ENCODE data around the gene PLPPR2. TPM values are rescaled to one million over a fixed set of nuclear protein-coding genes. Genes with fewer than 3 reads are reported as not detected.
"Not testable (repeated sequence)": the region's sequence is repeated elsewhere in the genome, so short reads cannot be mapped to it uniquely, and the experiment has no call there.

The PLPPR2 gene
- total RNA-seq, 1 donor from 2014 or later = 6.9 TPM

DNA sequence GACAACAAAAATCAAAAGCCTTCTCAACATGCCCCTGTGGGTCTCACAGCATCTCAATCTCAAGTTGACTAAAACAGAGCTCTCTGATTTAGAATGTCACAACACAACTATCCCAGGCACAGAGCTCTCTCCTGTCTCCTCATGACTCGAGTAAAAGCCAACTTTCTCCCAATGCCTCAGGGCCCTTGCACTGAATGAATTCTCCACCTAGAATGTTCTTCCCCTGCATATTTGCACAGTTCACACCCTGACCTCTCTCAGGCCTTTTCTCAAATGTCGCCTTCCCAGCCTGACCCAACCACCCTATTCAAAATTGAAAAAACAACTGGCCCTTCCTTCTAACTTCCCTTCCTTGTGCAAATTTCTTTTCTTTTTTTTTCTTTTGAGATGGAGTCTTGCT lies 15.5 kb downstream of the PLPPR2 start:
- no peak for DNase-seq (ENCODE audit: low read depth in 2 of 2)

DNA sequence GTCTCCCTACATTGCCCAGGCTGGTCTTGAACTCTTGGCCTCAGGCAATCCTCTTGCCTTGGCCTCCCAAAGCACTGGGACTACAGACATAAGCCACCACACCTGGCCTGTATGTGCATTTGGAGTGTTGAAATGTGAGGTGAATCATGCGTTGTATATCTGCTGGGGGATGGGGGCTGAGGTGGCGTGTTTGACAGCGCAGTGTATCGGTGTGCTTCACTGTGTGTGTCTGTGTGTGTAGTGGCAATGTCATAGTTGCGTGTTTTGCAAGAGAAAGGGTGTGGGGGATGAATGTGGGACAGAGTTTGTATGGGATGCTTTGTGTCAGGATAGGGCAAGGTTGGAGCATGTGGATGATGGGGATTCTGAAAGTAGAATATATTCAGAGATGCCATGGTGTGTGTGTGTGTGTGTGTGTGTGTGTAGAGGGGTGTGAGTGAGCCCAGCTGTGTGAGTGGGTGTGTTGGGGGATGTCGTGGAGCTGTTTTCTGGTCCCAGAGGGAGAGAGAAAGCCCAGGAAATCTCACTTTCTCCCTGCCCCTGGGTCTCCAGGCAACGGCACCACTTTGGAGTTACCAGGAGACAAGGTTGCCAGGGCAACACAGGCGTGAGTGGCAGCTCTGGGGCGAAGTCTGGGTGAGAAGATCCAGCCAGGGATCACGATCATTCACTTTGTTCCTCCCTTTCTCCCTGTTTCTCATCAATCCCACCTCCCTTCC lies 18.1 kb downstream of the PLPPR2 start:
- no peak for DNase-seq (ENCODE audit: low read depth in 2 of 2)

DNA sequence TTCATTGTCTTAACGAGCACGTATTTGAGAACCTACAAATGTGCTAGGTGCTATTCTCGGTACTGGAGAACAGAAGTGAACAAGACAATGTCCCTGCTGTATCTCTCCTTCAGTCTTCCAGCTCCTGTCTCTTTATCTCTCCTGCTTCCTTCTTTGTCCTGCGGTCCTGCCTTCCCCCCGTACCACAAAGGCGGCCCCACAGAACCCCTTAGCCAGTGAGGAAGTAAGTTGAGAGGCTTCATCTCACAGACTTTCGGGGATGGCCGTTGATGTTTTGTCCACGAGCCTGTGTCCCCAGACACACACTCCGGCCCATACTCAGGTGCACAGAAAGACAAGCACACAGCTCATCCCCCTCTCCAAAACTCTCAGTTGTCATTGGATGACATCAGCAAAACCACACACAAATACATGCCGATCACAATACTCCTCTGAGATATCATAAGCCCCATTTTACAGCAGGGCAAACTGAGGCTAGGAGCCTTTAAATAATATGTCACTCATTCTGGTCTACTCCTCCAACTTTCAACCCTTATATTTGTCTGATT lies 18.7 kb downstream of the PLPPR2 start:
- DNase-seq (ENCODE audit: low read depth in 2 of 2) = no peak

DNA sequence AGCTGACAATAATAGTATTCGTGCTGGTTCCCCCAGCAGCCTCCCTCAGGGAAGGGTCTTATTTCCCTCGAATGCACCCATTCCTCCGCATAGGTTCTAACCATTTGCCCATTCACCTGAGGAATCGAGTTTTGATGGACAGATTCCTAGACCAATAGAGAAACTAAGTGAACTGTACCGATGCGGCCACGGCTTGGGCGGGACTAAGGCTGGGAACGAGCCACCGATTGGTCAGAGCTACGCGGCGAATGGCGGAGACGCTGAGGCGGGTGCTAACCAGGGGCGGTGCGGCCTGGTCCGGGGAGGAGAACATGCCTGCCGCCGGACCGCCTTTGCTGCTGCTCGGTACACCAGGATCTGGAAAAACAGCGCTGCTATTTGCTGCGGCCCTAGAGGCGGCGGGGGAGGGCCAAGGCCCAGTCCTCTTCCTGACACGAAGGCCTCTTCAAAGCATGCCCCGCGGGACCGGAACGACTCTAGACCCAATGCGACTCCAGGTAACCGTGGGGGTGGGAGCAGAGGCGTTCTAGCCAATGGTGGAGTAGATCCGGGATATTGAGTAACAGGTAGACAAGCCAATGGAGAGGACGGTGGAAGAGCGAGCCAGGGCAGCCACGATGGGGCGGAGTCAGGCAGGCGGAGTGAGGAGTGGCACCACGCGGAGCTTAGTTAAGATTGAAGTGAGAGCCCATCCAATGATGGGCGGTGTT lies 19.4 kb downstream of the PLPPR2 start, which contains the start of gene SWSAP1:
Gene SWSAP1, plus strand, starts transcription at position 234 of the 710 bp plus-strand sequence. Its CDS starts 15 bp downstream, at position 249.
- DNase-seq (ENCODE audit: low read depth in 2 of 2) = peak; percentile 100

DNA sequence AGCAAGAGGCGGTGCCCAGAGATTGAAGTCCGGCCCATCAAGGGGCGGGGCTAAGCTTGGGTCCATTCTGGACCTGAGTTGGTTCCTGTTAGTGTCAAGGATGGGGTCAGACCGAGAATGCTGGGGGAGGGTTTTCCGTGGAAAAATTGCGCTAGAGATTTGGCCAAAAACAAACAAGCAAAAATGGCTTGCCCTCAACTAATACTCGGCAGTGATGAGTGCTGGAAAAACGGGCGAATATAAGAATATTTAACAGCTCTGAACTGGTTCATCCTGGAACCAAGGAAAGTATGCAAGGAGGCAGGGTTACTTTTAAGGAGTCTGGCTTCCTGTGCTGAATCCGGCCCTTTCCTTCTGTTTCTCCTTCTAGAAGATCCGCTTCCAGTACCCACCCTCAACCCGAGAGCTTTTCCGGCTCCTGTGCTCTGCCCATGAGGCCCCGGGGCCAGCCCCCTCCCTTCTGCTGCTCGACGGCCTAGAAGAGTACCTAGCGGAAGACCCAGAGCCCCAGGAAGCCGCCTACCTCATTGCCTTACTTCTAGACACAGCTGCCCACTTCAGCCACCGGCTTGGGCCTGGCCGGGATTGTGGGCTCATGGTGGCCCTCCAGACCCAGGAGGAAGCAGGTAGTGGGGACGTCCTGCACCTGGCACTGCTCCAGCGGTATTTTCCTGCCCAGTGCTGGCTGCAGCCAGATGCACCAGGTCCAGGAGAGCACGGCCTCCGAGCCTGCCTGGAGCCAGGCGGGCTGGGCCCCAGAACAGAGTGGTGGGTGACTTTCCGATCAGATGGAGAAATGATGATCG lies 20.1 kb downstream of the PLPPR2 start:
- peak; percentile 41 to 78 for DNase-seq (ENCODE audit: low read depth in 2 of 2)

DNA sequence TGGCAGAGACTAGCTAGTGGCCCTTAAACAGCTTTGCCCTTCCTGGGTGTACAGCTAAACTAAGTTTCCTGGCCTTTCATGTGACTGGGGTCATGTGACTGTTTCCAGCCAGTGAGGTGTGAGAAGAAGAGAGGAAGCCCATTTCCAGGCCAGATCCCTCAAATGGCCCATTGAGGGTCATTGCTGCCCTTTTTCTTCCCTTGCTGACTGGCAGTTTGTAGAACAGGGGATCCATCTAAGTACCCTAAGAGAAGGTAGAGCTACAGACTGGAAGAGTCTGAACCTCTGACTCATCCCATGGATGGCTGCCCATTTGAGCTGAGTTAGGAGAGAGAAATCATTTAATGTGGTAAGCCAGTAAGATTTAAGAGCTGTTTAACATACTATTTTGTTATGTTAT lies 22.0 kb downstream of the PLPPR2 start:
- peak; percentile 46 to 65 for DNase-seq (ENCODE audit: low read depth in 2 of 2)

DNA sequence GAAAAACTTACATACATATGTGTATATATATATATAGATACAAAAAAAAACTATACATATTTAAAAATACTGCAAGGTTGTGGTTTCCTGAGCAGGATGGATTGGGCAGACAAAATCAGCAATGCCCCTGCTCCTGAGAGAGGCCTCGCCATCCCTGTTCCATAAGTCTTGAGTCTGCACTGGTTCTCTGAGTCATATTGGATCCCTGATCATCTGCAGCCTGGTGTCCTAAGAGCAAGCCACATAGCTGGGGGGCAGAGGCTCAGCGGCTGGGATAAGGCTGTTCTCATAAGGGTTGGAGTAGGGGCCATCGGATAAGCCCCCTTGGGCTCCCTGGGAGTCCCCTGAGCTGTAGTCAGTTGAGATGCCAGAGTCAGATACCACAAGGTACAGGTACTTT lies 22.5 kb downstream of the PLPPR2 start:
- DNase-seq (ENCODE audit: low read depth in 2 of 2) = no peak

DNA sequence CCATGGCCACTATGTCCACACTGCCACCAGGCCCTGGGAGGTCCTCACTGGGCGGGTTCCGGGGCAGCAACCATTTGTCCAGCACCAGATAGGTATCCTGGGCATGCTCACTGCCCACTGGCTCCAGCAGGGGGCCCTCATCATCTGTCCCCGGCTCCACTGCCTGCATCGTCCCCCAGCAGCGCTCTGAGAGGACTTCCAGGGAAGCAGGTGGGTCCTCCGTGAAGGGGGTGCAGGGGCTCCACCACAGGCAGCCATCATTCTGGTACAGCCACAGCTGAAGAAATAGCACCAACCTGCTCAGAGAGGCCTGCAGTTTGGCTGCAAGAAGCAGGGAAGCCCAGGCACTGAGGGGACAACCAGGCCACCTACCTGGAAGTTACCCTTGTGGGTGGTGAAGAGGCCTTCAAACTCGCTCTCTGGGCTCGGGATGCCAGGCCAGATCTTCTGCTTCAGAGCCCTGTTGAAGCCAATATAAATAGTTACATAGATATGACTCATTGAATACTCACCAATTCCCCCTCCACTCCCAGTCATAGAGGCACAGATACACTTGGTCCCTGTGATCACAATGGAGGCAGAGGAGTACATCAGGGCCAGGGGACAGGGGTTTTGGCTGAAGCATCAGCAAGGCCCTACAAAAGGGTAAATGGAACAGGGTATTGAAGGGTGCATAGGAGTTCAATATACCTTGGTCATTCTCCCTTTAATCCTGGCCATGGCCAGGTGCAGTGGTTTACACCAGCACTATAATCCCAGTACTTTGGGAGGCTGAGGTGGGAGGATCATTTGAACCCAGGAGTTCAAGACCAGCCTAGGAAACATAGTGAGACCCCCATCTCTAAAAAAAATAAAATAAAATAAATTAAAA lies 23.3 kb downstream of the PLPPR2 start:
- peak; percentile 71 to 79 for DNase-seq (ENCODE audit: low read depth in 2 of 2)

DNA sequence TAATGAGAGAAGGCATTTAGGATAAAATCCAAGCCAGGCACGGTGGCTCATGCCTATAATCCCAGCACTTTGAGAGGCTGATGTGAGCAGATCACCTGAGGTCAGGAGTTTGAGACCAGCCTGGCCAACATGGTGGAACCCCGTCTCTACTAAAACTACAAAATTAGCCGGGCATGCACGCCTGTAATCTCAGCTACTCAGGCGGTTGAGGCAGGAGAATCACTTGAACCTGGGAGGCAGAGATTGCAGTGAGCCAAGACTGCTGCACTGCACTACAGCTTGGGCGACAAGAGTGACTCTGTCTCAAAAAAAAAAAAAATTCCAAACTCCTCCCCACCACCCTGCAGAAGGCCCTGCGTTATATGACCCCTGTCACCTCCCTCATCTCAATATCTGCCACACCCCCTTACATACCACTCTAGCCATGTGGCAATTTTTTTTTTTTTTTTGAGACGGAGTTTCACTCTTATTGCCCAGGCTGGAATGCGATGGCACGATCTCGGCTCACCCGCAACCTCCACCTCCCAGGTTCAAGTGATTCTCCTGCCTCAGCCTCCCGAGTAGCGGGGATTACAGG lies 24.1 kb downstream of the PLPPR2 start:
- DNase-seq (ENCODE audit: low read depth in 2 of 2) = not testable (repeated sequence)

DNA sequence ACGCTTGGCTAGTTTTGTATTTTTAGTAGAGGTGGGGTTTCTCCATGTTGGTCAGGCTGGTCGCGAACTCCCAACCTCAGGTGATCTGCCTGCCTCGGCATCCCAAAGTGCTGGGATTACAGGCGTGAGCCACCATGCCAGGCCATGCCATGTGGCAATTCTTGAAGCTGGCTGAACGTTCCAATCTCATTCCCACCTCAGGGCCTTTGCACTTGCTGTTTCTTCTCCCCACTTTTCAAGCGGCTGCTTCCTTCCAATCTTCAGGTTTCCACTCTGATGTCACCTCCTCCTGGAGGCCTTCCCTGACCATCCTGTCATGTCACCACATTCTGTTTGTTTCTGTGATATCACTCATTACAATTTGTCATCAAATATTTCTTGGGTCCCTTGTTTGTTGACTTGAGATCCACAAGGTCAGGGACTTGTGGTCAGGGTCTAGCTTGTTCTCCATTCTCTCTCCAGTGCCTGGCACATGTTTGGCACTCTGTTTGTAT lies 24.7 kb downstream of the PLPPR2 start:
- DNase-seq (ENCODE audit: low read depth in 2 of 2) = no peak

DNA sequence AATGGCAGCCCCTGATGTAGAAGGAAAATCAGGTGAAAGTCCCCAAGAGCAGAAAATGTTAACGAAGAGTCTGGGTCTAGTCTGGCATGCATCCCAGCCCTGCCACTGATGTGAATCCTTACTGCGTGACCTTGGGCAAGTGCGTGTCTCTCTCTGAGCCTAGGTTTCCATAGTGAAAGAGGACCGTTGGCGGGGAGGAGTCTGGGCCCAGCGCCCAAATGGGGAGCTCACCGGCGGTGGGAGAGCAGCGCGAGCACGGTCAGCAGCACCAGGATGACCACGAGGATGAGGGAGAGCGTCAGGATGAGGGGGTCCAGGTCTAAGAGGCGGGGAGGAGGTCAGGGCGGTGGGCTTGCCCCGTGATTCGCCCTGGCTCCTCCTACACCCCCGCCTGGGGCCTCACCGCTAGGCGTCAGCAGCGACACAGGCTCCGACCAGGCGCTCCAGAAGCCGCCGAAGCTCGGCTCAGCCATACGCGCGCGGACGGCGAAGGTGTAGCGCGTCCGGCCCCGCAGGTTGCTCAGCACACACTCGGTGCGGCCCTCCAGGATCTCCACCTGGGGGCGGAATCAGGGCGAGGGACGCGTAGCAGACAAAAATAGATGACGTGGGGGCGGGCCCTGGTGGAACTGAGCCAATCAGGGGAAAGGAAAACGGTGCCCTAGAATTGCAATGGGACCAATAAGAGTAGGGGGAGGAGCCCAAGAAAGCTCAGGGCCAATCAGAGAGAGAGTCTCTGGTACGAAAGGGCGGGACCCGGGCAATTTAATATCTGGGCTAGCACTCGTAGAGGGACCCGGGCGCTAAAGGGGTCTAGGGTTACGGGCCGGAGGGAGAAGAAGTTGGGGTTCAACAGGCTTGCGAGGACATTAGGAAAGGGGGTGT lies 25.7 kb downstream of the PLPPR2 start:
- peak; percentile 94 for DNase-seq (ENCODE audit: low read depth in 2 of 2)

DNA sequence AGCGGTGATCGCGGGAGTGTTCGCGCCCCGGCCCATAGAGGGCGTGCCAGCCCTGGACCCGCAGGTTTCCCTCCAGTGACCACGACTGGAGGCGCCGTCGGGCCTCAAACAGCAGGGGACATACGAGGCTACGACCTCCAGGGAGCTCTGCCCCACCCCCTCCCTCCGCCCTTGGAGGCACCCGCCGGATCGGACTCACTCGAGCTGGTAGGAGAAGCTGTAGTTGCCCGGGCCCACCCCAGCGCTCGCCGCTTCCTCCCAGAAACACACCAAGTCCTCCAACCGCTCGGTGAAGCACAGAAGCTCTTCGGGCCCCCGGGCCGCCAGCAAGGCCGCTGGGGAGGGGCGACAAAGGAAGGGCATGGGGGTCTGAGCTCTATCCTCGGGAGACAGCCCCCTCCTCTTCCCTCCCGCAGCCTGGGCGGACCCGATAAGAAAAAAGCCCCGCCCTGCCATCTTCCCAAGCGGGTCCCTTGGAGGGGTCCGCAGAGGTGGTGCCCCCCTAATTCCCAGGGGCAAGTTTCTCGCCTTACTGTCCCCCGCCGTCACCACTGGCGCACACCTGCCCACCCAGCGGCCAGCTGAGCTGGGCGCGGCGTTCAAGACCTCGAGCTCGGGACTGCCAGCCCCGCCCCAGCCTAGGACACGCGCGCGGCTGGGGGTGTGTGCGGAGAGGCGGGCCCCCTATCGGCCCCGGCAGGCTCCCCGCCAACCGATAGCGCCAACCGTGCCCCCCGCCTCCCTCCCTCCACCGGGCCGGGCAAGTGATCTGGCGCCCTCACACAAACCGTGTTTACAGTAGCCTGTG lies 27.9 kb downstream of the PLPPR2 start:
- DNase-seq (ENCODE audit: low read depth in 2 of 2) = peak; percentile 35 to 50

DNA sequence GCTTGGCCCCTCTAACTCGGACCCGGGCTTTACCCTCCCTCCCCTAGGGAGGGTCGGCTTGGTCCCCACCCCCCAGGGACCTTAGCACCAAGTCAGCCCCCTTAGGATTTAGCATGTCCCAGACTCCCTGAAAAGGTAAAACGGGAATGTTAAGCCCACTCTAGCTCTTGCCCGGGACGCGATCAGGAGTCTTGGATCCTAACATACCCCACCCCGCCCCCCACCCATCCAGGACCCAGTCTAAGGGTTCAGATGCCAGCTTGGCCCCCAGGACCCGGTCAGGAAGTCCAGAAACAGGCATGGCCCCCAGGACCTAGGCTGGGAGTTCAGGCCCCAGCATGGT lies 28.4 kb downstream of the PLPPR2 start:
- DNase-seq (ENCODE audit: low read depth in 2 of 2) = no peak

DNA sequence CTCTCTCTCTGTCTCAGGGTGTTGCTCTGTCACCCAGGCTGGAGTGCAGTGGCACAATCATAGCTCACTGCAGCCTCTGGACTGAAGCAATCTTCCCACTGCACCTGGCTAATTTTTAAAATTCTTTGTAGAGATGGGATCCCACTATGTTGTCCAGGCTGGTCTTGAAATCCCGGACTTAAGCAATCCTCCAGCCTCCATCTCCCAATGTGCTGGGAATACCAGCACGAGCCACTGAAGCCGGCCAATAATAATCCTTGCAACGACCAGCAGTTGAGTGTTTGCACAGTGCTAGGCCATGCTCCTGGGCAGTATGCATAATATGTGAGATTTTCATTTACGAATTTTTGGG lies 29.5 kb downstream of the PLPPR2 start:
- DNase-seq (ENCODE audit: low read depth in 2 of 2) = no peak

DNA sequence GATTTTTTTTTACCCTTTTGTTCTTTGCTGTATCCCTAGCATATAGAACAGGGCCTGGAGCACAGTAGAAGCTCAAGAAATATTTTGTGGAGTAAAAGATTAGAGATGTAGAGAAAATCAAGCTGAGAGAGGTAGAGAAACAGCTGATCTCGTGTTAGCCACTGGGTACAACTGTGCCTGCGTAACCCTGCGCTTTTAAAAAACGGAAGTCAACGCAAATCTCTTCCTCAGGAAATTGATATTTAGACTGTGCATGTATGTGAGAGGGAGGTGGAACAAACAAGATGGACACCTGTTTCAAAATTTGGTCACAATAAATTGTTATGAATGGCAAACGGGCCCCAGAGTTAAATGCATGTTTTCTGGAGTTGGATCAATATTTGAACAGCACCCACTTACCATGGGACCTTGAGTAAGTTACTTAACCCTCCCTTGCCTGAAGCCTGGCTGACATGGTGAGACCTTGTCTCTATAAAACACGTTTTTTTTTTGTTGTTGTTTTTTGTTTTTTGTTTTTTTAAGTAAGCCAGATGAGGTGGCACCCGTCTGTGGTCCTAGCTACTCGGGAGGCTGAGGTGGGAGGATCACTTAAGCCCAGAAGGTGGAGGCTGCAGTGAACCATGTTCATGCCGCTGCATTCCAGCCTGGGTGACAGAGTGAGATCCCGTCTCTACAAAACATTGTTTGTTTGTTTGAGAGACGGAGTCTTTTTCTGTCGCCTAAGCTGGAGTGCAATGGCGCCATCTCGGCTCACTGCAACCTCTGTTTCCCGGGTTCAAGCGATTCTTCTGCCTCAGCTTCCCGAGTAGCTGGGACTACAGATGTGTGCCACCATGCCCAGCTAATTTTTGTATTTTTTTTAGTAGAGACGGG lies 32.2 kb downstream of the PLPPR2 start:
- peak; percentile 18 to 24 for DNase-seq (ENCODE audit: low read depth in 2 of 2)

DNA sequence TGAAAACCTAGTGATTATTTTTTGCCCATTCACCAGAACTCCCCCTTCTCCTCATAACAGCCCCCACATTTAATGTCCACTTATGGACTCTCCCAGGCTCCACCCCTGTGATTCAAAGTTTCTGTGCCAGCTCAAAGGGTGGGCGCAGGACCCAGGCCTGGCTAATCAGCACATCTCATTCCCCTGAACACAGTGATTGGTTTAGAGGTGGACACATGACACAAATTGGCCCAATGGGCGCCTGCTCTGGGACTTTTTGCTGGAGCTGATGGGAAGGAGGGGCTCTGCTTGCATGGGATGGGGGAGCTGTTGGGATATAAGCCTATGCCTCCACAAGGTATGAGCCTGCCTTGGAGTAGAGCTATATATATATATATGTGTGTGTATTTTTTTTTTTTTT lies 35.1 kb downstream of the PLPPR2 start:
- DNase-seq (ENCODE audit: low read depth in 2 of 2) = no peak

DNA sequence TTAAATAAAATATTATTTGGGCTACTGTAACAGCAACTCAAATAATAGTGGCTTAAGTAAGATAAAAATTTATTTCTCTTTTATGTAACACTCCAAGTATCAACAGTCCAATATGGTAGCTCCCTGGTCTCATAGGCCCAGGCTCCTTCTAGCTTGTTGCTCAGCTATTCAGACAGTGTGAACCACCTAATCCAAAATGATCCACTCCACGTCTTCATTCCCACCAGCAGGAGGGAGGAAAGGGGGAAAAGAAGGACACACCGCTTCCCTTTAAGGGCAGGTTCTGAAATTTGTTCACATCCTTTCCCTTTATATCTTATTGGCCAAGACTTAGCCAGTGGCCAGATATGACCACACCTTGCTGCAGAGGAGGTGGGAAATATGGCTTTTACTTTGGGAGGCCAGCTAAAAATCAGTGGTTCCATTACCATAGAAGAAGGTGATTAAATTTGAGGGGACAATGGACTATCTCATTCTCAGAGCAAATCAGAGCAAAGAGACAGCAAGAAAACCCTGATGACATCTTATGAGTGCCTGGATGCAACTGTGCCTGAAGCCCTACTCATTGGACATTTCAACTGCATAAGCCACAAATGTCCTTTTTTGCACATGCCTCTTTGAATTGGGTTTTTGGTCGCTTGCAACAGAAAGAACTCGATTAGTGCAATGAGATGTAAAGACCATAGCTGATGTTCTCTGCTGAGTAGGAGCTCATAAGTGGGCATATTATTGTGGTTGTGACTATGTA lies 35.9 kb downstream of the PLPPR2 start:
- no peak for DNase-seq (ENCODE audit: low read depth in 2 of 2)

All from lung microvascular endothelial cell (primary cell).